Measurements from ENCODE around the gene RABGAP1L. TPM values are rescaled to one million over a fixed set of nuclear protein-coding genes. Genes with fewer than 3 reads are reported as not detected.
"Not testable (repeated sequence)": the region's sequence is repeated elsewhere in the genome, so short reads cannot be mapped to it uniquely, and the experiment has no call there.

Gene RABGAP1L
- total RNA-seq, 1 donor from 2014 or later, result 30.2 TPM

- no peak for TF ChIP-seq CTCF (IDR thresholded peaks at IDR 0.05; ENCODE audit: unreplicated experiment)
- H3K4me3 Mint-ChIP-seq (ENCODE audit: unreplicated experiment), result no peak overlapping the region
- no peak overlapping the region for H3K27ac Mint-ChIP-seq (ENCODE audit: unreplicated experiment)
- no peak for DNase-seq (ENCODE audit: low spot score)
- no peaks in the 10 kb centered on the region for H3K36me3 Mint-ChIP-seq (ENCODE audit: low read depth, unreplicated experiment)
- no peaks in the 10 kb centered on the region for H3K27me3 Mint-ChIP-seq (ENCODE audit: unreplicated experiment)
- H3K9me3 Mint-ChIP-seq (ENCODE audit: unreplicated experiment), result no peaks in the 10 kb centered on the region
- H3K4me1 Mint-ChIP-seq (ENCODE audit: unreplicated experiment), result peaks cover 7% of the 10 kb centered on the region
Observed at GRCh38 chr1:174815474-174815908, 656.2 kb downstream of the RABGAP1L start.

GRCh38 chr1:174816621-174817020 is 657.3 kb downstream of the RABGAP1L start:
- H3K27me3 Mint-ChIP-seq (ENCODE audit: unreplicated experiment); H3K27ac Mint-ChIP-seq (ENCODE audit: unreplicated experiment); H3K36me3 Mint-ChIP-seq (ENCODE audit: low read depth, unreplicated experiment); H3K9me3 Mint-ChIP-seq (ENCODE audit: unreplicated experiment); H3K4me1 Mint-ChIP-seq (ENCODE audit: unreplicated experiment); DNase-seq (ENCODE audit: low spot score); H3K4me3 Mint-ChIP-seq (ENCODE audit: unreplicated experiment): not testable (repeated sequence)

- no peak for DNase-seq (ENCODE audit: low spot score)
- no peak for TF ChIP-seq CTCF (IDR thresholded peaks at IDR 0.05; ENCODE audit: unreplicated experiment)
- Mint-ChIP-seq H3K27me3 (ENCODE audit: unreplicated experiment) (no peaks in the 10 kb centered on the region), H3K27ac (ENCODE audit: unreplicated experiment) (no peak overlapping the region), H3K9me3 (ENCODE audit: unreplicated experiment) (no peaks in the 10 kb centered on the region), H3K4me3 (ENCODE audit: unreplicated experiment) (no peak overlapping the region), H3K36me3 (ENCODE audit: low read depth, unreplicated experiment) (no peaks in the 10 kb centered on the region), H3K4me1 (ENCODE audit: unreplicated experiment) (peaks cover under 1% of the 10 kb centered on the region)
Observed at GRCh38 chr1:174818014-174818616, 658.8 kb downstream of the RABGAP1L start.

GRCh38 chr1:174818951-174819350 is 659.6 kb downstream of the RABGAP1L start:
- Mint-ChIP-seq H3K27me3 (ENCODE audit: unreplicated experiment) (no peaks in the 10 kb centered on the region), H3K36me3 (ENCODE audit: low read depth, unreplicated experiment) (no peaks in the 10 kb centered on the region), H3K4me3 (ENCODE audit: unreplicated experiment) (no peak overlapping the region), H3K27ac (ENCODE audit: unreplicated experiment) (no peak overlapping the region), H3K9me3 (ENCODE audit: unreplicated experiment) (no peaks in the 10 kb centered on the region), H3K4me1 (ENCODE audit: unreplicated experiment) (no peaks in the 10 kb centered on the region)
- DNase-seq (ENCODE audit: low spot score), result no peak
- TF ChIP-seq CTCF (IDR thresholded peaks at IDR 0.05; ENCODE audit: unreplicated experiment), result no peak

- no peak for DNase-seq (ENCODE audit: low spot score)
- TF ChIP-seq CTCF (IDR thresholded peaks at IDR 0.05; ENCODE audit: unreplicated experiment), result no peak
- Mint-ChIP-seq H3K27ac (ENCODE audit: unreplicated experiment) (no peak overlapping the region), H3K27me3 (ENCODE audit: unreplicated experiment) (no peaks in the 10 kb centered on the region), H3K4me3 (ENCODE audit: unreplicated experiment) (no peak overlapping the region), H3K4me1 (ENCODE audit: unreplicated experiment) (no peaks in the 10 kb centered on the region), H3K36me3 (ENCODE audit: low read depth, unreplicated experiment) (no peaks in the 10 kb centered on the region), H3K9me3 (ENCODE audit: unreplicated experiment) (no peaks in the 10 kb centered on the region)
Observed at GRCh38 chr1:174819596-174819995, 660.3 kb downstream of the RABGAP1L start.

All from endothelial cell (in vitro differentiated cells).